Neuronal stem cell (in vitro differentiated cells): ENCODE measurements around the gene ZNF287.

Experiments
- DNase-seq: peaks from one replicate; pipeline ENCODE4 v3.0.0-alpha.2; 2013; ENCODE audit warnings: low spot score
- H2AFZ ChIP-seq: one replicate; pipeline ENCODE4 v1.6.1; 2013; ENCODE audit warnings: mild to moderate bottlenecking, low read length, inconsistent platforms
- H2AK5ac ChIP-seq: 2 replicates; pipeline ENCODE4 v1.6.1; 2013; ENCODE audit warnings: low read depth, mild to moderate bottlenecking, inconsistent platforms, low read length, moderate library complexity, mixed read lengths
- H2BK120ac ChIP-seq: 2 replicates; pipeline ENCODE4 v1.6.1; 2013; ENCODE audit warnings: low read depth, mild to moderate bottlenecking, inconsistent platforms, low read length, moderate library complexity, mixed read lengths
- H2BK12ac ChIP-seq: one replicate; pipeline ENCODE4 v1.6.1; 2013; ENCODE audit warnings: low read length, inconsistent platforms
- H2BK15ac ChIP-seq: 2 replicates; pipeline ENCODE4 v1.6.1; 2013; ENCODE audit warnings: mild to moderate bottlenecking, low read length, inconsistent platforms, mixed read lengths
- H2BK5ac ChIP-seq: one replicate; pipeline ENCODE4 v1.6.1; 2013; ENCODE audit warnings: inconsistent platforms, mild to moderate bottlenecking, low read length, moderate library complexity
- H3K14ac ChIP-seq: one replicate; pipeline ENCODE4 v1.6.1; 2013; ENCODE audit warnings: low read length, inconsistent platforms
- H3K18ac ChIP-seq: 2 replicates; pipeline ENCODE4 v1.6.1; 2013; ENCODE audit warnings: low read length, inconsistent platforms
- H3K23ac ChIP-seq: 2 replicates; pipeline ENCODE4 v1.6.1; 2013; ENCODE audit warnings: low read depth, mild to moderate bottlenecking, mixed read lengths, low read length, inconsistent platforms; ENCODE audit not compliant: poor library complexity
- H3K27ac ChIP-seq: replicated peaks from 3 replicates; pipeline ENCODE4 v1.5.1; 2013; ENCODE audit warnings: low read length, inconsistent platforms
- H3K27me3 ChIP-seq, 3 experiments: 2 replicates each; pipeline ENCODE4 v1.6.1; 2013; ENCODE audit warnings: low read length in 3 of 3, mild to moderate bottlenecking in 2 of 3, inconsistent platforms in 1 of 3, low read depth in 1 of 3, mixed read lengths in 1 of 3, moderate library complexity in 1 of 3; ENCODE audit not compliant: control insufficient read depth in 3 of 3, insufficient read depth in 3 of 3
- H3K36me3 ChIP-seq, 2 donors: replicated peaks in 1 of 2; 2 replicates each; pipeline ENCODE4 v1.6.1; 2013; ENCODE audit warnings: low read length in 2 of 2; ENCODE audit not compliant: control insufficient read depth in 2 of 2, insufficient read depth in 2 of 2
- H3K4ac ChIP-seq: 2 replicates; pipeline ENCODE4 v1.6.1; 2013; ENCODE audit warnings: inconsistent platforms, mild to moderate bottlenecking, low read length, moderate library complexity
- H3K4me1 ChIP-seq, 2 donors: 1 replicate in 1 of 2; 2 replicates in 1 of 2; pipeline ENCODE4 v1.6.1; 2013; ENCODE audit warnings: low read length in 2 of 2, low read depth in 1 of 2; ENCODE audit not compliant: control insufficient read depth in 2 of 2, insufficient read depth in 1 of 2
- H3K4me2 ChIP-seq: one replicate; pipeline ENCODE4 v1.6.1; 2013; ENCODE audit warnings: mild to moderate bottlenecking, low read length, inconsistent platforms; ENCODE audit not compliant: insufficient read depth, poor library complexity, severe bottlenecking
- H3K4me3 ChIP-seq, 2 donors: 2 replicates each; pipeline ENCODE4 v1.5.1; 2013; ENCODE audit warnings: low read length in 2 of 2, mild to moderate bottlenecking in 2 of 2, inconsistent platforms in 1 of 2, moderate library complexity in 1 of 2
- H3K79me1 ChIP-seq: one replicate; pipeline ENCODE4 v1.6.1; 2013; ENCODE audit warnings: low read depth, mild to moderate bottlenecking, inconsistent platforms, low read length, moderate library complexity
- H3K9ac ChIP-seq: one replicate; pipeline ENCODE4 v1.6.1; 2013; ENCODE audit warnings: mild to moderate bottlenecking, low read depth, low read length, inconsistent platforms; ENCODE audit not compliant: poor library complexity
- H3K9me3 ChIP-seq, 2 donors: replicated peaks in 1 of 2; 2 replicates each; pipeline versions ENCODE3 to v1.6.1; 2013; ENCODE audit warnings: low read length in 2 of 2, mild to moderate bottlenecking in 2 of 2, inconsistent platforms in 1 of 2, low read depth in 1 of 2, mixed read lengths in 1 of 2, moderate library complexity in 1 of 2; ENCODE audit not compliant: control insufficient read depth in 2 of 2, insufficient read depth in 1 of 2
- H4K8ac ChIP-seq: one replicate; pipeline ENCODE4 v1.6.1; 2013; ENCODE audit warnings: low read depth, mild to moderate bottlenecking, inconsistent platforms, low read length, moderate library complexity
- H4K91ac ChIP-seq: one replicate; pipeline ENCODE4 v1.6.1; 2013; ENCODE audit warnings: low read length, low read depth, mild to moderate bottlenecking, inconsistent platforms; ENCODE audit not compliant: poor library complexity
- WGBS, 2 donors: extraction: QIAGEN DNeasy Blood & Tissue Kit; methylation state at CpG; one replicate each; pipeline ENCODE4 v1.1.7; 2013; ENCODE audit warnings: missing lambda C conversion rate in 2 of 2, mixed read lengths in 1 of 2; ENCODE audit not compliant: insufficient read length in 2 of 2, insufficient replicate concordance in 1 of 2; ENCODE audit errors: extremely low coverage in 2 of 2; 5-methylcytosine and 5-hydroxymethylcytosine counted together

The ZNF287 gene

GRCh38 chr17:16584273-16584995 is 15.4 kb upstream of the ZNF287 start:
- Histone ChIP-seq H3K27ac (no peak overlapping the region), H3K36me3 (no peaks in the 10 kb centered on the region), H3K4ac (no peak overlapping the region), H2AK5ac (no peak overlapping the region), H2BK15ac (no peak overlapping the region), H3K4me1 (no peaks in the 10 kb centered on the region), H4K8ac (no peak overlapping the region), H3K79me1 (no peaks in the 10 kb centered on the region), H2BK12ac (no peak overlapping the region), H3K14ac (no peak overlapping the region), H2BK5ac (no peak overlapping the region), H3K23ac (peak overlapping the region; percentile 21), H3K9me3 (peaks cover 0 to 13% of the 10 kb centered on the region in 2 donors), H2BK120ac (no peak overlapping the region), H3K27me3 (peaks cover 0 to 24% (median 3%) of the 10 kb centered on the region in 3 experiments), H3K4me2 (peak overlapping the region; percentile 78), H4K91ac (no peak overlapping the region), H3K4me3 (peak overlapping the region; percentile 26 to 81), H2AFZ (peak overlapping the region; percentile 82), H3K18ac (peak overlapping the region; percentile 88), H3K9ac (peak overlapping the region; percentile 82)
- DNase-seq, result peak; percentile 78
- WGBS, 2 donors, result no CpG with 5 or more reads among the region's 39 CpGs

DNA sequence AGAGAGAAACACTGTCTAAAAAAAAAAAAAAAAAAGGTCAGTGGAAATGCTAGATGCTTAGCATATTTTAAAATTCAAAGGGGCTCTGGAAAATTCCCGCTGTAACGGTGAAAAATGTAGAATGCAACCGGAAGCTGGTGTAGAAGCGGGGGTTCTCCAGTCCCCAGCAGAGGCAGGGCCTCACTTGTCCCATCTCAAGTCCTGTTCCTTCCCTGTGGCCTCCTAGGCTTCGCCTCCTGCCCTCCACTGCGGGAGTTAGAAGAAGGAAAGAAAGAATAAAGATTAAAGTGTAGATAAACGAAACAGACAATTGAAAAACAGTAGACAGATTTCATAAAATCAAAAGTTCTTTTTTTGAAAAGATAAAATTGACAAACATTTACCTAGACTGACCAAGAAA is 14.8 kb upstream of the ZNF287 start:
- peaks cover 0 to 23% (median 3%) of the 10 kb centered on the region in 3 experiments for H3K27me3 ChIP-seq
- H3K79me1 ChIP-seq, result no peaks in the 10 kb centered on the region
- H3K4me1 ChIP-seq, result no peaks in the 10 kb centered on the region
- H3K27ac ChIP-seq, result no peak overlapping the region
- no CpG with 5 or more reads among the region's 7 CpGs for WGBS, 2 donors
- no peak overlapping the region for H2BK15ac ChIP-seq
- H4K91ac ChIP-seq, result no peak overlapping the region
- no peak overlapping the region for H3K9ac ChIP-seq
- no peak overlapping the region for H3K4me2 ChIP-seq
- H3K23ac ChIP-seq, result no peak overlapping the region
- no peak overlapping the region for H4K8ac ChIP-seq
- no peak for DNase-seq
- no peak overlapping the region for H3K4me3 ChIP-seq
- no peaks in the 10 kb centered on the region for H3K36me3 ChIP-seq
- H3K18ac ChIP-seq, result no peak overlapping the region
- no peak overlapping the region for H2AK5ac ChIP-seq
- H3K14ac ChIP-seq, result no peak overlapping the region
- peaks cover 0 to 13% of the 10 kb centered on the region in 2 donors for H3K9me3 ChIP-seq
- no peak overlapping the region for H2BK12ac ChIP-seq
- H2BK5ac ChIP-seq, result no peak overlapping the region
- no peak overlapping the region for H2BK120ac ChIP-seq
- peak overlapping the region; percentile 82 for H2AFZ ChIP-seq
- H3K4ac ChIP-seq, result no peak overlapping the region

- no CpG with 5 or more reads among the region's 2 CpGs for WGBS, 2 donors
- Histone ChIP-seq H3K14ac (no peak overlapping the region), H2BK5ac (no peak overlapping the region)
These were observed 4.5 kb upstream of the ZNF287 start for GRCh38 chr17:16573466-16573865.

DNA sequence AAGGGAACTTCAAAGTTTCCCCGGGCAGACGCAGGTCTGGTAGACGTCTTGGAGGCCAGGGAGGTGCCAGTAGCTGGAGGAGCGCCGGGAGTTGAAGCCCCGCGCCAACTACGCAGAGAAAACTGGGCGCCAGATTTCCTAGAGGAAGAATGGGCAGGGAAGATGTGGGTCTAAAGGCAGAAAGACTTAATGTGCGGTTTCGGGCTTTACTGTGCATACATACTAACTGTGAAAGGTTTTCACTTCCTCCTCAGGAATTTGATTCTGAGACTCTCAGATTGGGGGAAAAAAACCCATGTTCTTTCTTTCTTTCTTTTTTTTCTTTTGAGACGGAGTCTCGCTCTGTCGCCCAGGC is 331 bp upstream of the ZNF287 start:
- Histone ChIP-seq H3K27me3 (no peaks in the 10 kb centered on the region), H2BK5ac (no peak overlapping the region), H2BK120ac (no peak overlapping the region)

More at GRCh38 chr17:16573466-16573865, 4.5 kb upstream of the ZNF287 start:
- Histone ChIP-seq H2AK5ac (no peak overlapping the region), H3K79me1 (peaks cover 3% of the 10 kb centered on the region), H4K91ac (no peak overlapping the region), H3K36me3 (no peaks in the 10 kb centered on the region), H3K4ac (no peak overlapping the region), H2BK12ac (no peak overlapping the region), H4K8ac (no peak overlapping the region), H3K18ac (no peak overlapping the region), H2AFZ (no peak overlapping the region), H3K9me3 (no peaks in the 10 kb centered on the region), H3K27ac (no peak overlapping the region), H3K4me2 (no peak overlapping the region), H3K27me3 (no peaks in the 10 kb centered on the region), H3K9ac (no peak overlapping the region), H2BK15ac (no peak overlapping the region), H3K23ac (no peak overlapping the region), H2BK120ac (no peak overlapping the region), H3K4me3 (no peak overlapping the region), H3K4me1 (peaks cover 0 to 1% of the 10 kb centered on the region in 2 donors)
- DNase-seq, result no peak

More for the DNA sequence above, 331 bp upstream of the ZNF287 start:
- no peak overlapping the region for H4K8ac ChIP-seq
- peaks cover 4% of the 10 kb centered on the region for H3K79me1 ChIP-seq
- H3K4me3 ChIP-seq, result peak overlapping the region; percentile 59 to 81
- H2BK12ac ChIP-seq, result no peak overlapping the region
- no peak overlapping the region for H3K23ac ChIP-seq
- WGBS, 2 donors, result no CpG with 5 or more reads among the region's 14 CpGs
- H2AFZ ChIP-seq, result peak overlapping the region; percentile 93
- H3K36me3 ChIP-seq, result peaks cover 0 to 36% of the 10 kb centered on the region in 2 donors
- no peak overlapping the region for H2AK5ac ChIP-seq
- H3K27ac ChIP-seq, result no peak overlapping the region
- H2BK15ac ChIP-seq, result no peak overlapping the region
- H3K4me1 ChIP-seq, result peaks cover 0 to 3% of the 10 kb centered on the region in 2 donors
- peak overlapping the region; percentile 99 for H3K4me2 ChIP-seq
- no peak overlapping the region for H4K91ac ChIP-seq
- peaks cover 0 to 33% of the 10 kb centered on the region in 2 donors for H3K9me3 ChIP-seq
- no peak overlapping the region for H3K4ac ChIP-seq
- H3K9ac ChIP-seq, result no peak overlapping the region
- H3K14ac ChIP-seq, result no peak overlapping the region
- no peak overlapping the region for H3K18ac ChIP-seq
- DNase-seq, result no peak
